Transverse colon (tissue), 4 donors: ENCODE results near the gene UBASH3A.

Source experiments
- EP300 ChIP-seq: sonication (generic); formaldehyde crosslinking; IDR thresholded peaks from one replicate; pipeline ENCODE4 v1.6.1; 2017; ENCODE audit warnings: antibody characterized with exemption, low read depth
- POLR2A ChIP-seq: fragments of 450-650 bp; IDR thresholded peaks from one replicate; pipeline ENCODE4 v1.6.1; 2016; ENCODE audit warnings: antibody characterized with exemption, mild to moderate bottlenecking, moderate library complexity
- POLR2AphosphoS5 ChIP-seq, 3 donors: sonication (generic); formaldehyde crosslinking; IDR thresholded peaks; one replicate each; pipeline ENCODE4 v1.6.1; 2016; ENCODE audit warnings: antibody characterized with exemption in 3 of 3
- TF ChIP-seq, protein P1 (sequence below), 5 experiments: fragments of 200-600 bp in 3 of 5; fragments of 450-650 bp in 2 of 5; sonication (generic) in 3 of 5; IDR thresholded peaks; 1 replicate in 2 of 5; 2 replicates in 3 of 5; pipeline ENCODE4 v1.5.1; 2016 to 2017; ENCODE audit warnings: antibody characterized with exemption in 5 of 5, inconsistent platforms in 3 of 5, mild to moderate bottlenecking in 2 of 5, moderate library complexity in 1 of 5

DNA sequence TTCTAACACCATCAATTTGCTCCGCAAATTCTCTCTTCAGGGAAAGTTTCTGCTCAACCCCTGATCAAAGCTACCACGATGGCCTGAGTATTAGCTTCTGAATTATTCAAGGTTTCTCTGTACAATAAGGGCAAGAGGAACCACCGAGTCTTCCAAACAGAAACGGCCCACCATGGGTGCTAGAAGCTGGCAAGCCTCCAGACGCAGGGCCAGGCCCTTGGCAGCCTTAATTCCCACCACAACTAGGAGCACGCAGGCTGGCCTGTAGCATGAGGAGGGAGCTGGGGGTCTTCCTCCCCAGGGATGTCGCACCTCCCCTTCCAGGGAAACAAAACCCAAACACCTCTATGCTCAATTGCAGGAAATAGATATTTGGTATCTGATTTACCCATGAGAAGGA, 81.3 kb downstream of the UBASH3A start:
- no peak for TF ChIP-seq EP300
- TF ChIP-seq, protein P1, sequence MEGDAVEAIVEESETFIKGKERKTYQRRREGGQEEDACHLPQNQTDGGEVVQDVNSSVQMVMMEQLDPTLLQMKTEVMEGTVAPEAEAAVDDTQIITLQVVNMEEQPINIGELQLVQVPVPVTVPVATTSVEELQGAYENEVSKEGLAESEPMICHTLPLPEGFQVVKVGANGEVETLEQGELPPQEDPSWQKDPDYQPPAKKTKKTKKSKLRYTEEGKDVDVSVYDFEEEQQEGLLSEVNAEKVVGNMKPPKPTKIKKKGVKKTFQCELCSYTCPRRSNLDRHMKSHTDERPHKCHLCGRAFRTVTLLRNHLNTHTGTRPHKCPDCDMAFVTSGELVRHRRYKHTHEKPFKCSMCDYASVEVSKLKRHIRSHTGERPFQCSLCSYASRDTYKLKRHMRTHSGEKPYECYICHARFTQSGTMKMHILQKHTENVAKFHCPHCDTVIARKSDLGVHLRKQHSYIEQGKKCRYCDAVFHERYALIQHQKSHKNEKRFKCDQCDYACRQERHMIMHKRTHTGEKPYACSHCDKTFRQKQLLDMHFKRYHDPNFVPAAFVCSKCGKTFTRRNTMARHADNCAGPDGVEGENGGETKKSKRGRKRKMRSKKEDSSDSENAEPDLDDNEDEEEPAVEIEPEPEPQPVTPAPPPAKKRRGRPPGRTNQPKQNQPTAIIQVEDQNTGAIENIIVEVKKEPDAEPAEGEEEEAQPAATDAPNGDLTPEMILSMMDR (IDR thresholded peaks at IDR 0.05) = no peak
- no peak for TF ChIP-seq POLR2A
- TF ChIP-seq POLR2AphosphoS5 (IDR thresholded peaks at IDR 0.05) = no peak
